GM21381 (cell line): Measurements from ENCODE around the gene MTUS2.

Source experiments
- ATAC-seq: cut with Tn5 transposase; IDR thresholded peaks from one replicate; pipeline ENCODE4 v1.9.1; 2021; ENCODE audit warnings: mild to moderate bottlenecking, moderate library complexity; ENCODE audit not compliant: unreplicated experiment

MTUS2 gene

GRCh38 chr13:28856287-28856686 is 36.1 kb downstream of the MTUS2 start:
- ATAC-seq: no peak

GRCh38 chr13:28859069-28859468 is 38.9 kb downstream of the MTUS2 start:
- ATAC-seq: no peak

DNA sequence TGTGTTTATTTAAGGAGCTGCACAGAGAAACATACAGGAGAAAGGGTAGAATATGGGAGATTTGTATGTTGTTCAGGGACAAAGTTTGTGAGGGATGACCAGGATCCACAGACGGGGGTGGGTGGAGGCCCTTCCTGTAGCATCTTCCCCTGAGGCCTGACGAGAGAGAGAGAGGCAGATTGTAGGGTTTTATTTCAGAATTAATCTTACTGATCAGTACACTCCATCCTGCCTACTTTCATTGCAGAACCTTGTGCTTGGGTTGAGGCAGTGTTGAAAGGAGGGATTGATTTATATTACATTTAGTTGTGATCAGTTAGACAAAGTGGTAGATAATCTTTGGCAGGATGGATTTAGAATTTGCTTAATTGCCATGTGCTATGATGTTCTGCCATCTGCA is 39.6 kb downstream of the MTUS2 start:
- ATAC-seq: no peak

DNA sequence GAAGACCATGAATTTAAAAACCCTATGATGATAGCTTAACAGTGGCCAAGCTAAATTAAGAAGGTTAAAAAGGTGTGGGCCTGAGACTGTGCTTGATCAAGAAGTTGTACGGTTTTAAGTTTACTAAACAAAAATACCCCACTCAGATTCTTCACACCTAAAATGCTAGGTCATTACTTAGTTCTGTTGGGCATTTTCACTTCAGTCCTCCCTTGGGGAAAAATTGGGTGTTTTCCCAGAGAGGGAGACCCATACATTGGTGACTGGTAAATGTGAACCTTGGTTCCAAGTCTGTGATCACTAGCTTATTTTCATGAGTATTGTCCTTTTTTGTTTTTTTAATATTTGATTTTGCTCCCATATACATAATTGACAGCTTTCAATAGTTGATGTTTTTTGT is 44.4 kb downstream of the MTUS2 start:
- ATAC-seq: no peak

GRCh38 chr13:28865149-28865744 is 45.1 kb downstream of the MTUS2 start:
- no peak for ATAC-seq

GRCh38 chr13:28865951-28866350 is 45.8 kb downstream of the MTUS2 start:
- ATAC-seq: no peak

- no peak for ATAC-seq
These were observed 46.8 kb downstream of the MTUS2 start for GRCh38 chr13:28866932-28867331.

- no peak for ATAC-seq
These were observed 47.4 kb downstream of the MTUS2 start for GRCh38 chr13:28867564-28867963.

DNA sequence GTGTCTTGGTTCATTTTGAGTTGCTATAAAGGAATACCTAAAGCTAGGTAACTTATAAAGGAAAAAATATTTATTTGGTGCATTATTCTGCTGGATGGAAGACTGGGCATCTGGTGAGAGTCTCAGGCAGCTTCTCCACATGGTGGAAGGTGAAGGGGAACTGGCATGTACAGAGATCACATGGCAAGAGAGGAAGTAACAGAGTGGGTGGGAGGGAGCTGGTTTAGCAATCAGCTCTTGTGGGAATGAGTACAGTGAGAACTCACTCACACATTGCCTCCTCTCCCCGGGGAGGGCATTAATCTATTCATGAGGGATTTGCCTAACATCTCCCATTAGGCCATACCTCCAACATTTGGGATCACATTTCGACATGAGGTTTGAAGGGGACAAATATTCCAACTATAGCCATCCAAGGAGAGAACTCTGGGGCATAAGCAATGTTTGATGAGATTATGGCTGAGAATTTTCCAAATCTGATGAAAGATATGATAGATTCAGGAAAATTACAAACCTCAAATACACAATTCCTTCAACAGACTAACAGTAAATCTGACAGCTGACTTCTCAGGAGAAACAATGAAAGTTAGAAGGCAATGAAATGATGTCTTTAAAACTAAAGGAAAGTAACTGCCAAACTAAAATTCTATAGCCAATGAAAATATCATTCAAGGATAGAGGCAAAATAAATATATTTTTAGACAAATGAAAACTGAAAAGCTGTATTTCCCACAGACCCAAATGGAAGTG is 52.5 kb downstream of the MTUS2 start:
- no peak for ATAC-seq

GRCh38 chr13:28875846-28876615 is 55.9 kb downstream of the MTUS2 start:
- no peak for ATAC-seq

- ATAC-seq: no peak
These were observed 57.3 kb downstream of the MTUS2 start for GRCh38 chr13:28877408-28877807.

- ATAC-seq: no peak
These were observed 65.0 kb downstream of the MTUS2 start for GRCh38 chr13:28885181-28885580.

- ATAC-seq: no peak
These were observed 69.1 kb downstream of the MTUS2 start for GRCh38 chr13:28889086-28889732.

DNA sequence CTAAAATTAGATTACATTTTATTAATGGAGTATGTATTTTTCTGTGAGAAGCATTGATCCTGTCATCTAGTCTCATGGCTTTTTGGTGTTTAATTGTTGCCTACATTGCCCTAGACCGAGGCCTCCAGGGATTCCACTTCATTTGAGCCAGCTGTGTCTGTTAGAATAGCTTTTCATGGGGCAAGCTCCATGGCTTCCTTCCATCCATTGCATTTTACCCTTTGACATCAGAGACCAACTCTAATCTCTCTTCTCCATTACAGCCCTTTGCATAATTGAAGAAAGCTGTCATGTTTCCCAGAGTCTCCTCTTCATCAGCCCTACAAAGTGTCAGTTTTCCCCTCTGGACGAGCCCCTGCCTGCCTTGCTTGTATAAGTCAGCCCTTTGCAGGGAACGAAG is 70.6 kb downstream of the MTUS2 start:
- ATAC-seq: no peak

GRCh38 chr13:28918030-28918429 is 97.9 kb downstream of the MTUS2 start:
- no peak for ATAC-seq

DNA sequence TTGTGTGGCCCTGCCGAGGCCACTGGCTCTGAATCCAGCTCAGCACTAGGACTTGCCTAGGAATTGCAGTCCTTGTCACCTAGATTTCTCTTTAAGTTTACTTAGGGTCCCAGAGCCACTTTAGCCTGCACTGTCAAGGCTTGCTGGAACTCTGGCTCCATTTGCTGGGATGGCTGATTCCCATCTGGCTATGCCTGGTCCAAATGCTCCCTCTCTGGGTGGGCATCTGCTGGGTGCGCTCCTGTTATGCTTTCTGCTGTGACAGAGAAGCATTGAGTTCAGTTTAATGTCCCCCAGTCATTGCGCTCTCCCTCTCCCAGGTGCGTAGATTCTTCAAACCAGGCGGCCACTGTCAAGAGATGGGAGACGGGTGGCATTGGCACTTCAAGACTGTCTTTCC is 102.2 kb downstream of the MTUS2 start:
- no peak for ATAC-seq

GRCh38 chr13:28935104-28935503 is 115.0 kb downstream of the MTUS2 start:
- no peak for ATAC-seq

DNA sequence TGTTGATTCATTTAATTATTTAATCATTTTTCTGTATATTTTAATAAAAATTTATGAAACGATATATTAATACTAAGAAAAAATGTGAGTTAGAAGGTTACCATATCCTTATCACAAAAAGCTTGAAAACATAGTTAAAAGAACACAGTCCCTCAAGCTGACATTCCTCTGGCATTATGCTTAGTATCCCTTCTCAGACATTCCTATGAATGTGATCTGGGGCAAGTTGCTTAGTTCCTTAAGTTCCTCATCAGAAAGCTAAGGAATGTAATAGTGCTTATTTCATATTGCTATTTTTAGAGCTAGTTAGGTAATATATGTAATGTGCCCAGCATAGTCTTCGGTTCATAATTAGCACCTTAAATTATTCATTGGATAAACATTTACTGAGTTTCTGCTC is 122.8 kb downstream of the MTUS2 start:
- ATAC-seq: no peak

DNA sequence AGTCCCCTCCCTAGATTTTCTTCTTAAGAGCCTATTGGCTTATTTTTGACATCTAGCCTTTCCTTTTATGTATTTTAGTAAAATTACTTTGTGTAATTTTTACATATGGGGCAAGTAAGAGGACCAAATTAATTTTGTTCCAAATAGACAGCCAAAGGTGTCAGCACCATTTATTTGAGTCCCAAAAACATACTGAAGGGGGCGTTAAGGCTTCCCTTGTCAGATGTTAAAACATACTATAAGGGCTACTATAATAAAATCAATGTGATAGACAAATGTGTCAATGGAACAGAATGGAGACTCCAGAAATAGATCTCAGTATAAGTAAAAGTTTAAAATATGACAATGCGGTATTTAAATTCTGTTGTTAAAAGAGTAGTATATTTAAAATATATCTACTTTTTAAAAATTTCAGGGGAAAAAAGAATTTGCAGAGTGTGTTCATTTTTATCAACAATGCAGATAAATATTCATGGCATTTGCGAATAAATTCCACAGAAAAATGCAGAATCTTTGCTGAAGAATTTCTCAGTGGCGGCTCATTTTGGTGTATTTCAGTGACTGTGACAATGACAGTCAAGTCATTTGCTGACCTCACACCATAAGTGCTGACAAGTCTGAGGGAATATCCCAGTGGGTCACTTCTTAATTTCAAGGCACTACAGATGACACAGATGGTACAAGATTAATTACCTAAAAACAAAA is 133.7 kb downstream of the MTUS2 start:
- ATAC-seq: no peak

- no peak for ATAC-seq
These were observed 134.2 kb downstream of the MTUS2 start for GRCh38 chr13:28954419-28954725.

GRCh38 chr13:28954810-28955209 is 134.7 kb downstream of the MTUS2 start:
- no peak for ATAC-seq
